T-helper 17 cell (primary cell): ENCODE measurements around the gene KRTAP5-10. TPM values are rescaled to one million over a fixed set of nuclear protein-coding genes. Genes with fewer than 3 reads are reported as not detected.
"Not testable (repeated sequence)": the region's sequence is repeated elsewhere in the genome, so short reads cannot be mapped to it uniquely, and the experiment has no call there.

Experiments used
- ATAC-seq: fragments of 150-1000 bp; cut with Tn5 transposase; 2 replicates; pipeline ENCODE4 v1.10.0; 2021; ENCODE audit warnings: mild to moderate bottlenecking, moderate library complexity
- DNase-seq, 3 donors: peaks; one replicate each; pipeline versions ENCODE4 v3.0.0 to v3.0.0-alpha.2; 2020 to 2021
- H3K9me3 ChIP-seq: one replicate; pipeline ENCODE4 v1.7.0; 2013; ENCODE audit warnings: low read length, mild to moderate bottlenecking; ENCODE audit not compliant: control insufficient read depth, poor library complexity, severe bottlenecking
- H3K27ac Mint-ChIP-seq: one replicate; pipeline ENCODE4 v1.8.0; 2022; ENCODE audit warnings: mild to moderate bottlenecking, moderate library complexity, mixed read lengths
- H3K27me3 Mint-ChIP-seq: one replicate; pipeline ENCODE4 v1.8.0; 2022; ENCODE audit warnings: mixed read lengths
- H3K36me3 Mint-ChIP-seq: one replicate; pipeline ENCODE4 v1.8.0; 2022; ENCODE audit warnings: low read depth, mixed read lengths
- H3K4me1 Mint-ChIP-seq: one replicate; pipeline ENCODE4 v1.8.0; 2022; ENCODE audit warnings: mild to moderate bottlenecking, mixed read lengths
- H3K4me3 Mint-ChIP-seq: one replicate; pipeline ENCODE4 v1.8.0; 2022; ENCODE audit warnings: mild to moderate bottlenecking, moderate library complexity, mixed read lengths
- total RNA-seq, 4 donors: library from RNA in 2 of 4; stranded (reverse) in 2 of 4; gene quantifications; one replicate each; pipeline ENCODE4 v1.2.3 and lab custom pipeline; 2022 to 2026

Gene KRTAP5-10
- total RNA-seq, 2 donors from 2014 or later, result not detected

GRCh38 chr11:71548716-71549151 is 16.6 kb upstream of the KRTAP5-10 start:
- H3K27me3 Mint-ChIP-seq, result peaks cover 49% of the 10 kb centered on the region
- no peaks in the 10 kb centered on the region for H3K36me3 Mint-ChIP-seq
- DNase-seq, result no peak
- no peaks in the 10 kb centered on the region for H3K9me3 ChIP-seq
- ATAC-seq, result no peak
- H3K27ac Mint-ChIP-seq, result no peak overlapping the region
- H3K4me1 Mint-ChIP-seq, result peaks cover 2% of the 10 kb centered on the region
- H3K4me3 Mint-ChIP-seq, result no peak overlapping the region

GRCh38 chr11:71551711-71552110 is 13.7 kb upstream of the KRTAP5-10 start:
- DNase-seq, result no peak
- H3K36me3 Mint-ChIP-seq, result peaks cover 3% of the 10 kb centered on the region
- H3K9me3 ChIP-seq, result no peaks in the 10 kb centered on the region
- no peak for ATAC-seq
- H3K4me1 Mint-ChIP-seq, result peaks cover 2% of the 10 kb centered on the region
- no peak overlapping the region for H3K27ac Mint-ChIP-seq
- no peak overlapping the region for H3K4me3 Mint-ChIP-seq
- peaks cover 44% of the 10 kb centered on the region for H3K27me3 Mint-ChIP-seq

DNA sequence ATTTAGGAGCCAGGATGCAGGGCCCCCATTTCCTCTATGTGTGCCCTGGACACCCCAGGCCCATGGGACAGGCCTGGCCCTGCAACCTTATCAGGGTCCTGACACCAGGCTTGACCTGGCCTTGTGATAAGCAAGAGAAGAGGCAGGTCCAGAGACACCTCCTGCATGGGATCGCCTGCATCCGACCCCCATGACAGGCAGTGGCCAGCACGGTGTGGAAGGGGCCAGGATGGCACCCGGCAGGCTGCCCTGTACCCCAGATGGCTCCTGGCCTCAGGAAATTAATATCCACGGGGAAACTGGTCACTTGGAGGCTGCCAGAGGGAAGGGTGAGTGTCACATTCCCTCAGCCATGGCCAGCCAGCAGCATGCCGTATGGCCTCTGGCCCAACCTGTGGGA is 10.4 kb upstream of the KRTAP5-10 start:
- Mint-ChIP-seq H3K27me3 (peaks cover 38% of the 10 kb centered on the region), H3K27ac (no peak overlapping the region), H3K4me1 (peaks cover 2% of the 10 kb centered on the region), H3K4me3 (no peak overlapping the region), H3K36me3 (peaks cover 3% of the 10 kb centered on the region)
- no peaks in the 10 kb centered on the region for H3K9me3 ChIP-seq
- DNase-seq (no peak), ATAC-seq (no peak)

DNA sequence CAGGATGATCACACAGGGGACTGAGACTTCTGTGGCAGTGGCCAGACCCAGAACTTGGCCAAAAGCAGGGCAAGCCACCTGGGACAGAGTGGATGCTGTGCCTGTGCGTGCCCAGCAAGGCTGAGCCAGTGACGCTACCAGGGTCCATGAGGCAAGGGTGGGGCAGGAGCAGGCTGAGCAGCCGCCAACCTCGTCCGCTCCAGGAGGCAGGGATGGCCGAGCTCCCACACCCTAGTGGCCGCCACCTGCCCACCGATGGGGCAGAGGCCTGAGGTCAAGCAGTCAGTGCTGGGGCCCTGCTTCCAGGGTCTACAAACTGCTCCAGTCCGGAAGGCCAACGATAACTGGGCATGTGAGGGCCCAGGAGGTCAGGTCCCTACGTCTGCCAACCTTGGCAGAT is 9.9 kb upstream of the KRTAP5-10 start:
- no peak for ATAC-seq
- H3K27me3 Mint-ChIP-seq, result peaks cover 35% of the 10 kb centered on the region
- H3K9me3 ChIP-seq, result no peaks in the 10 kb centered on the region
- peaks cover 3% of the 10 kb centered on the region for H3K36me3 Mint-ChIP-seq
- DNase-seq, result no peak
- H3K4me1 Mint-ChIP-seq, result no peaks in the 10 kb centered on the region
- no peak overlapping the region for H3K4me3 Mint-ChIP-seq
- no peak overlapping the region for H3K27ac Mint-ChIP-seq

DNA sequence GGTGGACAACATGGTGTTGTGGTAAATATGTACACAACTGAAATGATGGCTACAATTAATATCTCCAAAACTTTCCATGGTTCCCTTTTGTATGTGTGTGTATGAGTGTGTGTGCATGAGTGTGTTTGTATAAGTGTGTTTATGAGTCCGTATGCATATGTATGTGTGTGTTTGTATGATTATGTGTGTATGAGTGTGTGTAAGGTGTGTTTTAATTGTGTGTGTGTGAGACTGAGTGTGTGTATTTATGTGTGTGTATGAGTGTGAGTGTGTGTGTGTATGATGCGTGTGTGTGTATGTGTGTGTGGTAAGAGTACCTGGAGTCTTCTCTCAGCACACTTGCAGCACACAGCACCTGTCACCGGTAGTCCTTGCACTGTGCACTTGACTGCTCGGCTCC is 9.3 kb upstream of the KRTAP5-10 start:
- H3K4me1 Mint-ChIP-seq, result no peaks in the 10 kb centered on the region
- H3K27me3 Mint-ChIP-seq, result peaks cover 38% of the 10 kb centered on the region
- H3K27ac Mint-ChIP-seq, result no peak overlapping the region
- no peak for ATAC-seq
- no peak for DNase-seq
- H3K4me3 Mint-ChIP-seq, result no peak overlapping the region
- peaks cover 5% of the 10 kb centered on the region for H3K36me3 Mint-ChIP-seq
- H3K9me3 ChIP-seq, result no peaks in the 10 kb centered on the region

DNA sequence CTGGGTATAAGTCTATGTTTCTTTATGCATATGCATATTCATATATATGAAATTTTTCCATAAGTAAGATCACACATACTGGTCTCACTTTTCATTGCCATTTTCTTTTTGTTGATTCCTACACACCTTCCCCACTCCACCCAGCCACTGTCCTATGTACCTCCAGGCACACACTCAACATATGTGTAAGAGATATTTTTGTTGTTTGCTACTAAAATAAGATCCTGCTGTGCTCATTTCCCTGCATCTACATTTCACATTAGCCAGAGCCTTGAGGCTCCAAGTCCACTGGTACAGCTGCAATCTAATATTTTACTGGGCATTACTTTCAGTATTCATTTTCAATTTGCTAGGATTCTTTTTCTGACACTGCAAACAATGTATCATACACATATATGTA is 8.1 kb upstream of the KRTAP5-10 start:
- no peak for ATAC-seq
- no peak for DNase-seq
- H3K4me3 Mint-ChIP-seq, result no peak overlapping the region
- H3K36me3 Mint-ChIP-seq, result peaks cover 12% of the 10 kb centered on the region
- H3K4me1 Mint-ChIP-seq, result no peaks in the 10 kb centered on the region
- no peaks in the 10 kb centered on the region for H3K9me3 ChIP-seq
- peaks cover 47% of the 10 kb centered on the region for H3K27me3 Mint-ChIP-seq
- H3K27ac Mint-ChIP-seq, result no peak overlapping the region

- no peak overlapping the region for H3K4me3 Mint-ChIP-seq
These were observed 6.4 kb upstream of the KRTAP5-10 start for GRCh38 chr11:71558996-71559395.

GRCh38 chr11:71562120-71562519 is 3.2 kb upstream of the KRTAP5-10 start:
- no peaks in the 10 kb centered on the region for H3K9me3 ChIP-seq
- no peak overlapping the region for H3K4me3 Mint-ChIP-seq
- ATAC-seq (no peak), DNase-seq (no peak)
- H3K4me1 Mint-ChIP-seq, result peaks cover 10% of the 10 kb centered on the region
- peaks cover 75% of the 10 kb centered on the region for H3K27me3 Mint-ChIP-seq
- H3K36me3 Mint-ChIP-seq, result peaks cover 16% of the 10 kb centered on the region
- no peak overlapping the region for H3K27ac Mint-ChIP-seq

More at GRCh38 chr11:71558996-71559395, 6.4 kb upstream of the KRTAP5-10 start:
- Mint-ChIP-seq H3K36me3 (peaks cover 17% of the 10 kb centered on the region), H3K27me3 (peaks cover 65% of the 10 kb centered on the region), H3K4me1 (peaks cover 8% of the 10 kb centered on the region), H3K27ac (no peak overlapping the region)
- ATAC-seq, result no peak
- no peak for DNase-seq
- no peaks in the 10 kb centered on the region for H3K9me3 ChIP-seq

GRCh38 chr11:71563406-71563805 is 2.0 kb upstream of the KRTAP5-10 start:
- Mint-ChIP-seq H3K4me1 (peaks cover 10% of the 10 kb centered on the region), H3K27me3 (peaks cover 73% of the 10 kb centered on the region), H3K27ac (no peak overlapping the region), H3K36me3 (peaks cover 16% of the 10 kb centered on the region), H3K4me3 (no peak overlapping the region)
- ATAC-seq (peak; percentile 54), DNase-seq (no peak)
- no peaks in the 10 kb centered on the region for H3K9me3 ChIP-seq

DNA sequence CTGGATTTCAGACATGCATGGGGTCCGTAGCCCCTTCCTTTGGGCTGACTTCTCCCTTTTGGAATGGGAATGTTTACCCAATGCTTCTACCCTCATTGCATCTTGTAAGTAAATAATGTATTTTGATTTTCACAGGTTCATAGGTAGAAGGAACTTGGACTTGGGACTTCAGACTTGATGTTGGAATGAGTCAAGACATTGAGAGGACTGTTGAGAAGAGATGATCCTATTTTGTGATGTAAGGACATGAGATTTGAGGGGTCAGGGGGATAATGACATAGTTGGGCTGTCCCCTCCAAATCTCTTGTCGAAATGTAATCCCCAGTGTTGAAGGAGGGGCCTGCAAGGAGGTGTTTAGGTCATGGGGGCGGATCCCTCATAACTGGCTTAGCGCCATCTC is 933 bp upstream of the KRTAP5-10 start:
- no peaks in the 10 kb centered on the region for H3K9me3 ChIP-seq
- Mint-ChIP-seq H3K4me1 (peaks cover 10% of the 10 kb centered on the region), H3K27me3 (peaks cover 67% of the 10 kb centered on the region), H3K27ac (no peak overlapping the region), H3K4me3 (no peak overlapping the region), H3K36me3 (peaks cover 16% of the 10 kb centered on the region)
- no peak for DNase-seq
- no peak for ATAC-seq

GRCh38 chr11:71566081-71566620 is 788 bp downstream of the KRTAP5-10 start:
- DNase-seq, result no peak
- no peak overlapping the region for H3K4me3 Mint-ChIP-seq
- peaks cover 10% of the 10 kb centered on the region for H3K4me1 Mint-ChIP-seq
- H3K36me3 Mint-ChIP-seq, result peaks cover 17% of the 10 kb centered on the region
- H3K9me3 ChIP-seq, result no peaks in the 10 kb centered on the region
- ATAC-seq, result no peak
- no peak overlapping the region for H3K27ac Mint-ChIP-seq
- H3K27me3 Mint-ChIP-seq, result peaks cover 64% of the 10 kb centered on the region

DNA sequence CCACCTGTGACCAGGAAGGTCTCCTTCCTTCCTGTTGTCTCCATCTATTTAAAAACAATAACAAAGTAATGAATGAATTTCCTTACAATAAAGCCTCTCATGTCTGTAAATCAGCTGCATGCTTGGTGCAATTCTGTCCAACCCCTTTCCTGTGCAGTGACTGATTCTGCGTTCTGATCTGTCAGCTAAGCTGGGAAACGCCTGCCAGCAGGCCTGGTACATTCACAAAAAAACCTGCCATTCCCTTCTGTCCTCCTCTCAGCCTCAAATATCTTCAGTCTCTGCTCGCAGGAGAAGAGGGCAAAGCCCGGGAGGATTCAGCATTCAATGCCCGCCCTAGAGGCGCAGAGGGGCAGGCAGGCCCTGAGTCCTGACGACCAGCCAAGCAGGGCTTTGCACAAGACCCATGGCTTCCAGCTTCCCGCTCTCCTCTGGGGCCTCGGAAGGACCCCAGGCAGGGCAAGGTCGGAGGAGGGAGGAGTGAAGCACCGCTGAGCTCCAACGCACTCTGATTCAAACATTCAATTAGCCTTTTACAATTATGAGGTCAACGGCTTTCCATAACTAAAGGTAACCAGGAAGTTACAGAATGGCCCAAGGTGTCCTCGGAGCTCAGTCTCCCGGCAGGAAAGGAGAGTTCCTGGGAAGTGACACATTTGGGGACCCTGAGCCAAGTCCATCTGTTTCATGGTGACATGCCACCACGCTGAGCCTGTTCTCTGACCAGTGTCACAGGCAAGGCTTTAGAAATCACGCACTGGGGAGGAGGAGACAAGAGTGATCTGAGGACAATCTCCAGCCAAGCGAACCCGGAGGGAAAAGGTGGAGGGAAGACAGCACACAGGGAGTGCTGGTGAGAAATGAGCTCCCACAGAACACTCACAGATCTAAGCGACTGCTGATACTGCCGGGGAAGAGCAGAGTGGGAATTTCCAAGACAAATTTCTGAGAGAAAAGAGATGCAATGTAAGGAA is 1.6 kb downstream of the KRTAP5-10 start:
- H3K9me3 ChIP-seq, DNase-seq, H3K4me3 Mint-ChIP-seq, ATAC-seq: not testable (repeated sequence)
- Mint-ChIP-seq H3K27ac (peak overlapping the region; percentile 16), H3K36me3 (peaks cover 12% of the 10 kb centered on the region), H3K27me3 (peaks cover 57% of the 10 kb centered on the region), H3K4me1 (peaks cover 10% of the 10 kb centered on the region)

GRCh38 chr11:71567633-71568032 is 2.3 kb downstream of the KRTAP5-10 start:
- H3K9me3 ChIP-seq, H3K4me3 Mint-ChIP-seq, ATAC-seq, DNase-seq, H3K27ac Mint-ChIP-seq: not testable (repeated sequence)
- H3K4me1 Mint-ChIP-seq, result peaks cover 10% of the 10 kb centered on the region
- peaks cover 13% of the 10 kb centered on the region for H3K36me3 Mint-ChIP-seq
- peaks cover 57% of the 10 kb centered on the region for H3K27me3 Mint-ChIP-seq
